Tibial nerve (tissue), 4 donors: ENCODE data around the gene MRTFA. TPM values are rescaled to one million over a fixed set of nuclear protein-coding genes. Genes with fewer than 3 reads are reported as not detected.

Experiments used
- DNase-seq, 2 donors: peaks; one replicate each; pipeline ENCODE4 v3.0.0-alpha.2; 2019; ENCODE audit warnings: low spot score in 2 of 2
- H3K27ac ChIP-seq, 4 donors: fragments of 200-600 bp; sonication (generic) in 3 of 4; one replicate each; pipeline ENCODE4 v1.5.1; 2017 to 2019; ENCODE audit warnings: mild to moderate bottlenecking in 1 of 4
- H3K27me3 ChIP-seq, 2 donors: fragments of 200-600 bp; sonication (generic) in 1 of 2; one replicate each; pipeline versions ENCODE4 v1.5.1 to v1.6.0; 2017 to 2019
- H3K36me3 ChIP-seq, 3 donors: fragments of 200-600 bp; sonication (generic); one replicate each; pipeline ENCODE4 v1.5.1; 2018 to 2019
- H3K4me1 ChIP-seq, 4 donors: fragments of 200-600 bp; sonication (generic) in 3 of 4; one replicate each; pipeline ENCODE4 v1.5.1; 2017 to 2019
- H3K4me3 ChIP-seq, 4 donors: fragments of 200-600 bp; sonication (generic) in 3 of 4; one replicate each; pipeline ENCODE4 v1.5.1; 2017 to 2019; ENCODE audit warnings: mild to moderate bottlenecking in 1 of 4, moderate library complexity in 1 of 4
- H3K9me3 ChIP-seq, 4 donors: fragments of 200-600 bp; sonication (generic) in 3 of 4; one replicate each; pipeline ENCODE4 v1.5.1; 2017 to 2019
- CTCF ChIP-seq, 5 experiments: fragments of 200-600 bp in 3 of 5; fragments of 450-650 bp in 2 of 5; sonication (generic) in 3 of 5; IDR thresholded peaks; one replicate each; pipeline ENCODE4 v1.5.1; 2016 to 2019; ENCODE audit warnings: antibody characterized with exemption in 5 of 5, mild to moderate bottlenecking in 3 of 5, moderate library complexity in 2 of 5
- EP300 ChIP-seq, 2 donors: sonication (generic); formaldehyde crosslinking; IDR thresholded peaks; one replicate each; pipeline ENCODE4 v1.6.1; 2017; ENCODE audit warnings: antibody characterized with exemption in 2 of 2, mild to moderate bottlenecking in 1 of 2
- POLR2A ChIP-seq, 2 donors: fragments of 450-650 bp; IDR thresholded peaks; one replicate each; pipeline ENCODE4 v1.6.1; 2017; ENCODE audit warnings: antibody characterized with exemption in 2 of 2, mild to moderate bottlenecking in 2 of 2, moderate library complexity in 2 of 2
- WGBS, 2 donors: methylation state at CpG; one replicate each; pipeline ENCODE4 v1.1.5; 2018; 5-methylcytosine and 5-hydroxymethylcytosine counted together
- total RNA-seq, 4 donors: library from RNA; depleted of rRNA; stranded (reverse); fragments of >200 nt; gene quantifications; one replicate each; pipeline ENCODE4 v1.1.0, GENCODE V29; 2016

Gene MRTFA
- total RNA-seq, 4 donors from 2014 or later = 69.7 to 119 (median 104) TPM

- WGBS, 2 donors = 75 to 82% methylated on average over 2 of the region's 2 CpGs
- Histone ChIP-seq H3K4me3 (no peak overlapping the region), H3K27me3 (no peaks in the 10 kb centered on the region), H3K27ac (peak overlapping the region in 1 of 4 donors; percentile 25), H3K4me1 (peaks cover 0 to 21% (median 2%) of the 10 kb centered on the region in 4 donors), H3K36me3 (no peaks in the 10 kb centered on the region), H3K9me3 (no peaks in the 10 kb centered on the region)
- DNase-seq = no peak
- no peak for TF ChIP-seq EP300 (IDR thresholded peaks at IDR 0.05)
- TF ChIP-seq CTCF (IDR thresholded peaks at IDR 0.05) = no peak
- TF ChIP-seq POLR2A (IDR thresholded peaks at IDR 0.05) = no peak
These were observed 33.5 kb upstream of the MRTFA start for GRCh38 chr22:40670058-40670457.

GRCh38 chr22:40668611-40669411, 32.3 kb upstream of the MRTFA start:
- Histone ChIP-seq H3K36me3 (no peaks in the 10 kb centered on the region), H3K4me1 (peaks cover 0 to 21% (median 2%) of the 10 kb centered on the region in 4 donors), H3K27me3 (no peaks in the 10 kb centered on the region), H3K27ac (peak overlapping the region in 1 of 4 donors; percentile 29), H3K9me3 (no peaks in the 10 kb centered on the region), H3K4me3 (no peak overlapping the region)
- DNase-seq = no peak
- 68 to 73% methylated on average over 11 of the region's 11 CpGs for WGBS, 2 donors
- TF ChIP-seq EP300 (IDR thresholded peaks at IDR 0.05) (peak in 1 of 2 donors; percentile 37), POLR2A (IDR thresholded peaks at IDR 0.05) (no peak)

GRCh38 chr22:40666151-40666848, 29.8 kb upstream of the MRTFA start:
- no peak overlapping the region for H3K4me3 ChIP-seq
- DNase-seq = no peak
- peak overlapping the region in 2 of 4 donors; percentile 67 to 75 for H3K27ac ChIP-seq
- H3K36me3 ChIP-seq = no peaks in the 10 kb centered on the region
- H3K27me3 ChIP-seq = no peaks in the 10 kb centered on the region
- TF ChIP-seq CTCF (IDR thresholded peaks at IDR 0.05) = no peak
- peak in 1 of 2 donors; percentile 28 for TF ChIP-seq EP300 (IDR thresholded peaks at IDR 0.05)
- no peaks in the 10 kb centered on the region for H3K9me3 ChIP-seq
- H3K4me1 ChIP-seq = peaks cover 0 to 21% (median 2%) of the 10 kb centered on the region in 4 donors
- WGBS, 2 donors = 45 to 55% methylated on average over 7 of the region's 7 CpGs

GRCh38 chr22:40665312-40665711, 28.8 kb upstream of the MRTFA start:
- Histone ChIP-seq H3K27ac (peak overlapping the region in 2 of 4 donors; percentile 67 to 75), H3K4me3 (no peak overlapping the region), H3K4me1 (peaks cover 0 to 21% (median 2%) of the 10 kb centered on the region in 4 donors), H3K9me3 (no peaks in the 10 kb centered on the region), H3K36me3 (no peaks in the 10 kb centered on the region), H3K27me3 (no peaks in the 10 kb centered on the region)
- DNase-seq = no peak
- TF ChIP-seq CTCF (IDR thresholded peaks at IDR 0.05) (no peak), EP300 (IDR thresholded peaks at IDR 0.05) (no peak), POLR2A (IDR thresholded peaks at IDR 0.05) (no peak)
- 39 to 56% methylated on average over 4 of the region's 4 CpGs for WGBS, 2 donors

- no peaks in the 10 kb centered on the region for H3K9me3 ChIP-seq
- no peak overlapping the region for H3K27ac ChIP-seq
- H3K27me3 ChIP-seq = no peaks in the 10 kb centered on the region
- H3K36me3 ChIP-seq = no peaks in the 10 kb centered on the region
- 94 to 97% methylated on average over 7 of the region's 7 CpGs for WGBS, 2 donors
- DNase-seq = no peak
- H3K4me1 ChIP-seq = peaks cover 0 to 10% (median 0%) of the 10 kb centered on the region in 4 donors
- H3K4me3 ChIP-seq = no peak overlapping the region
- TF ChIP-seq EP300 (IDR thresholded peaks at IDR 0.05) (no peak), POLR2A (IDR thresholded peaks at IDR 0.05) (no peak), CTCF (IDR thresholded peaks at IDR 0.05) (no peak)
These were observed 25.2 kb upstream of the MRTFA start for GRCh38 chr22:40661671-40662070.
